ENCODE measurements around the gene IL19. TPM values are rescaled to one million over a fixed set of nuclear protein-coding genes. Genes with fewer than 3 reads are reported as not detected.

The IL19 gene
- total RNA-seq, 1 donor from 2014 or later, result not detected

GRCh38 chr1:206723805-206724472, 46.6 kb upstream of the IL19 start:
- H3K4me1 Mint-ChIP-seq (ENCODE audit: unreplicated experiment), result peaks cover 20% of the 10 kb centered on the region
- no peaks in the 10 kb centered on the region for H3K27me3 Mint-ChIP-seq (ENCODE audit: unreplicated experiment)
- DNase-seq (ENCODE audit: extremely low spot score, unreplicated experiment), result no peak
- H3K27ac Mint-ChIP-seq (ENCODE audit: unreplicated experiment), result peak overlapping the region; percentile 84
- TF ChIP-seq, protein P1, sequence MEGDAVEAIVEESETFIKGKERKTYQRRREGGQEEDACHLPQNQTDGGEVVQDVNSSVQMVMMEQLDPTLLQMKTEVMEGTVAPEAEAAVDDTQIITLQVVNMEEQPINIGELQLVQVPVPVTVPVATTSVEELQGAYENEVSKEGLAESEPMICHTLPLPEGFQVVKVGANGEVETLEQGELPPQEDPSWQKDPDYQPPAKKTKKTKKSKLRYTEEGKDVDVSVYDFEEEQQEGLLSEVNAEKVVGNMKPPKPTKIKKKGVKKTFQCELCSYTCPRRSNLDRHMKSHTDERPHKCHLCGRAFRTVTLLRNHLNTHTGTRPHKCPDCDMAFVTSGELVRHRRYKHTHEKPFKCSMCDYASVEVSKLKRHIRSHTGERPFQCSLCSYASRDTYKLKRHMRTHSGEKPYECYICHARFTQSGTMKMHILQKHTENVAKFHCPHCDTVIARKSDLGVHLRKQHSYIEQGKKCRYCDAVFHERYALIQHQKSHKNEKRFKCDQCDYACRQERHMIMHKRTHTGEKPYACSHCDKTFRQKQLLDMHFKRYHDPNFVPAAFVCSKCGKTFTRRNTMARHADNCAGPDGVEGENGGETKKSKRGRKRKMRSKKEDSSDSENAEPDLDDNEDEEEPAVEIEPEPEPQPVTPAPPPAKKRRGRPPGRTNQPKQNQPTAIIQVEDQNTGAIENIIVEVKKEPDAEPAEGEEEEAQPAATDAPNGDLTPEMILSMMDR (IDR thresholded peaks at IDR 0.05), result no peak
- H3K36me3 Mint-ChIP-seq (ENCODE audit: unreplicated experiment), result no peaks in the 10 kb centered on the region
- H3K4me3 Mint-ChIP-seq (ENCODE audit: unreplicated experiment), result no peak overlapping the region
- no peaks in the 10 kb centered on the region for H3K9me3 Mint-ChIP-seq (ENCODE audit: unreplicated experiment)

DNA sequence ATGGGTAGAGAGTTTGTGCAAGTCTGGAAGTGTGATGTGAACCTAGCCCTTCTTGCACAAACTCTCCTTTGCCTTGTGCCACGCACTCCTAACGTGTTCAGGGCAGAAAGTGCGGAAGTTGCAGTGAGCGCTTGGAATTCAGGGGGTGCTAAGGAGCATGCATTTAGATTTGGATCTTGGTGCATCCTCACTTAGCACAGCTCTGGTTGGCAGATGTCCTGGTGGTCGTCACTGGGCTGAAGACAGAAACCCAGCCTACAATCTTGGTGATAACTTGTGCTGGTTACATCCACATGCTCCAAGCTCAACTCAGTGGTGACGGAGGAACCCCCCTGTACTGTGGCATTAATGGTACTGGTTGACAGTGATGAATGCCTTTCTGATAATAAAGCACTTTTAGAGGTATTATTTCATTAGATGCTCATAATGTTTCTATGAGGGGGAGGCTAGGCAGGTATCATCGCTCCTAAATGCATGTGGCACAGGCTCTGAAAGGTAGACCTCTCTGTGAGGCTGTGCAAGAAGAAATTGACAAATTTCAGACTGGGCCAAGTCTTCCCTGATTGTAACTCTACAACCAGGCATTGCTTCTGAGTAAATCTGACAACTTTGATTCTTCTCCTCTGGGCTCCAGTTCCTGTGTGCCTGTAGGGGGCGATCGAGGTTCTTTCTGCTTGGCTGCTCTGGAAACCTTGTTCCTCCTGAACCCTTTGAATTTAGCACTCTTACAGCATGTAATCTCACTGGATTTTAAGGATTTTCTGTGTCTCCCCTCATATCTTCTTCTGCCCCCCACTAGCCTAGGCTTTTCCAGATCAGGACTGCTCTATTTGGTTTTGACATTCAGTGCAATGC, 45.2 kb upstream of the IL19 start:
- TF ChIP-seq, protein P1 (IDR thresholded peaks at IDR 0.05), result peak; percentile 54
- H3K9me3 Mint-ChIP-seq (ENCODE audit: unreplicated experiment), result no peaks in the 10 kb centered on the region
- no peak for DNase-seq (ENCODE audit: extremely low spot score, unreplicated experiment)
- H3K27ac Mint-ChIP-seq (ENCODE audit: unreplicated experiment), result no peak overlapping the region
- no peak overlapping the region for H3K4me3 Mint-ChIP-seq (ENCODE audit: unreplicated experiment)
- no peaks in the 10 kb centered on the region for H3K36me3 Mint-ChIP-seq (ENCODE audit: unreplicated experiment)
- H3K27me3 Mint-ChIP-seq (ENCODE audit: unreplicated experiment), result no peaks in the 10 kb centered on the region
- peaks cover 20% of the 10 kb centered on the region for H3K4me1 Mint-ChIP-seq (ENCODE audit: unreplicated experiment)

- Mint-ChIP-seq H3K36me3 (ENCODE audit: unreplicated experiment) (peaks cover 7% of the 10 kb centered on the region), H3K9me3 (ENCODE audit: unreplicated experiment) (no peaks in the 10 kb centered on the region), H3K27me3 (ENCODE audit: unreplicated experiment) (no peaks in the 10 kb centered on the region), H3K27ac (ENCODE audit: unreplicated experiment) (no peak overlapping the region), H3K4me3 (ENCODE audit: unreplicated experiment) (no peak overlapping the region), H3K4me1 (ENCODE audit: unreplicated experiment) (peaks cover 16% of the 10 kb centered on the region)
- TF ChIP-seq, protein P1 (IDR thresholded peaks at IDR 0.05), result no peak
- DNase-seq (ENCODE audit: extremely low spot score, unreplicated experiment), result no peak
Observed at GRCh38 chr1:206727981-206728696, 42.4 kb upstream of the IL19 start.

GRCh38 chr1:206728697-206728987, 41.9 kb upstream of the IL19 start:
- no peaks in the 10 kb centered on the region for H3K27me3 Mint-ChIP-seq (ENCODE audit: unreplicated experiment)
- no peak overlapping the region for H3K4me3 Mint-ChIP-seq (ENCODE audit: unreplicated experiment)
- peaks cover 13% of the 10 kb centered on the region for H3K4me1 Mint-ChIP-seq (ENCODE audit: unreplicated experiment)
- H3K36me3 Mint-ChIP-seq (ENCODE audit: unreplicated experiment), result peaks cover 7% of the 10 kb centered on the region
- no peak overlapping the region for H3K27ac Mint-ChIP-seq (ENCODE audit: unreplicated experiment)
- no peaks in the 10 kb centered on the region for H3K9me3 Mint-ChIP-seq (ENCODE audit: unreplicated experiment)
- TF ChIP-seq, protein P1 (IDR thresholded peaks at IDR 0.05), result no peak
- DNase-seq (ENCODE audit: extremely low spot score, unreplicated experiment), result no peak

DNA sequence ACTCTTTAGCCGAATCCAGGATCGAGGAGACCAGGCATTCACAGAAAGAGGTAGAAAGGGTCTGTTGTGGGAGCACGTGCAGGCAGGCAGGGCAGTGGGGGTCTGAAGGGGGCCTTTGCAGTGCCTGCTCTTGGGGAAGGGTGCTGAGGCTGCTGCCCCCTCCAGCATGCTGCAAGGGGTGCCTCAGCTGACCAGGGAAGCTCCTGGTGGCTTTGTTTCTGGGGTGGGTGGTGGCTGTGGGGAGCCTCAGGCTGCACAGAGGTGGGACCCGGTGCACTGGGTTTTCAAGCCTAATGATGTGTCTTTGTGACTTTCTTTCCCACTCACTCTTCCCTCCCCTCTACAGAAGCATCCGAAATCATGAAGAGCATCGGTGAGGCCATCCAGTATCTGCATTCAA, 41.5 kb upstream of the IL19 start:
- Mint-ChIP-seq H3K4me1 (ENCODE audit: unreplicated experiment) (peaks cover 9% of the 10 kb centered on the region), H3K27me3 (ENCODE audit: unreplicated experiment) (no peaks in the 10 kb centered on the region), H3K9me3 (ENCODE audit: unreplicated experiment) (no peaks in the 10 kb centered on the region), H3K36me3 (ENCODE audit: unreplicated experiment) (peaks cover 7% of the 10 kb centered on the region), H3K4me3 (ENCODE audit: unreplicated experiment) (no peak overlapping the region), H3K27ac (ENCODE audit: unreplicated experiment) (no peak overlapping the region)
- TF ChIP-seq, protein P1 (IDR thresholded peaks at IDR 0.05), result no peak
- no peak for DNase-seq (ENCODE audit: extremely low spot score, unreplicated experiment)
